SK-N-SH (cell line): Measurements from ENCODE around the gene KLF2.

ENCODE experiments used
- CTCF ChIP-seq: fragments of 200-600 bp; sonication (generic); IDR thresholded peaks from 2 replicates; pipeline ENCODE4 v1.6.1; 2017; ENCODE audit warnings: antibody characterized with exemption, mild to moderate bottlenecking, moderate library complexity
- EZH2phosphoT487 ChIP-seq: fragments of 200-600 bp; sonication (generic); IDR thresholded peaks from 2 replicates; pipeline ENCODE4 v1.6.1; 2017; ENCODE audit warnings: low read depth, mixed run types, mild to moderate bottlenecking, antibody characterized with exemption, moderate library complexity, borderline replicate concordance
- FOXJ3 ChIP-seq: sonication (generic); formaldehyde crosslinking; IDR thresholded peaks from 2 replicates; pipeline ENCODE4 v1.5.1; 2020; ENCODE audit warnings: mild to moderate bottlenecking, missing genetic modification reagents
- FOXM1 ChIP-seq: IDR thresholded peaks from 2 replicates; pipeline ENCODE4 v1.4.0; 2012; ENCODE audit warnings: low read depth, mild to moderate bottlenecking
- MXI1 ChIP-seq: IDR thresholded peaks from 2 replicates; pipeline ENCODE4 v1.6.1; 2012; ENCODE audit warnings: mild to moderate bottlenecking, low read depth, low read length, improper control_type of control experiment
- POLR2AphosphoS5 ChIP-seq: IDR thresholded peaks from 2 replicates; pipeline ENCODE4 v1.6.1; 2012; ENCODE audit warnings: low read depth, low read length
- RCOR1 ChIP-seq: fragments of 150-350 bp; IDR thresholded peaks from 2 replicates; pipeline ENCODE4 v1.6.1; 2017; ENCODE audit warnings: antibody characterized with exemption, low read length
- SIN3A ChIP-seq: IDR thresholded peaks from 2 replicates; pipeline ENCODE4 v1.6.1; 2012; ENCODE audit warnings: low read depth, mild to moderate bottlenecking, low read length, moderate library complexity, borderline replicate concordance
- SMC3 ChIP-seq: IDR thresholded peaks from 2 replicates; pipeline ENCODE4 v1.6.1; 2012; ENCODE audit warnings: low read depth, low read length, improper control_type of control experiment
- TEAD4 ChIP-seq: IDR thresholded peaks from 2 replicates; pipeline ENCODE4 v1.4.0; 2012; ENCODE audit warnings: mild to moderate bottlenecking, borderline replicate concordance; ENCODE audit not compliant: insufficient read depth
- YY1 ChIP-seq: IDR thresholded peaks from 2 replicates; pipeline ENCODE4 v1.4.0; 2012; ENCODE audit warnings: low read depth, mild to moderate bottlenecking
- TF ChIP-seq, protein P1 (sequence below): IDR thresholded peaks from 2 replicates; pipeline ENCODE4 v1.6.1; 2012; ENCODE audit warnings: mild to moderate bottlenecking, low read depth, low read length, moderate library complexity
- TF ChIP-seq, protein P2 (sequence below): IDR thresholded peaks from 2 replicates; pipeline ENCODE4 v1.4.0; 2012; ENCODE audit warnings: low read depth

DNA sequence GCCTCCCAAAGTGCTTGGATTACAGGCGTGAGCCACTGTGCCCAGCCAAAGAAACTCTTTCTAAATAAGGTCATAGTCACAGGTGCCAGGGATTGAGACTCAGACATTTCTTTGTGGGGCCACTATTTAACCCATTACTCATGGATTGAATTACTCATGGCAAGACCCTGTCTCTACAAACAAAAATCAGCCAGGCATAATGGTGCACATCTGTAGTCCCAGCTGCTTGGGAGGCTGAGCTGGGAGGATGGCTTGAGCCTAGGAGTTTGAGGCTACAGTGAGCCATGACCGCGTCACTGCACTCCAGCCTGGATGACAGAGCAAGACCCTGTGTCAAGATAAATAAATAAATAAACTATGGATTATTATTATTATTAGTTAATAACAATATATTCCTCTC lies 3.6 kb upstream of the KLF2 start:
- TF ChIP-seq FOXM1 (no peak), SIN3A (no peak), POLR2AphosphoS5 (no peak), EZH2phosphoT487 (no peak), CTCF (no peak), SMC3 (no peak), RCOR1 (no peak), YY1 (no peak), MXI1 (no peak), FOXJ3 (CRISPR knock-in tag) (no peak), TEAD4 (no peak)
- TF ChIP-seq, protein P1, sequence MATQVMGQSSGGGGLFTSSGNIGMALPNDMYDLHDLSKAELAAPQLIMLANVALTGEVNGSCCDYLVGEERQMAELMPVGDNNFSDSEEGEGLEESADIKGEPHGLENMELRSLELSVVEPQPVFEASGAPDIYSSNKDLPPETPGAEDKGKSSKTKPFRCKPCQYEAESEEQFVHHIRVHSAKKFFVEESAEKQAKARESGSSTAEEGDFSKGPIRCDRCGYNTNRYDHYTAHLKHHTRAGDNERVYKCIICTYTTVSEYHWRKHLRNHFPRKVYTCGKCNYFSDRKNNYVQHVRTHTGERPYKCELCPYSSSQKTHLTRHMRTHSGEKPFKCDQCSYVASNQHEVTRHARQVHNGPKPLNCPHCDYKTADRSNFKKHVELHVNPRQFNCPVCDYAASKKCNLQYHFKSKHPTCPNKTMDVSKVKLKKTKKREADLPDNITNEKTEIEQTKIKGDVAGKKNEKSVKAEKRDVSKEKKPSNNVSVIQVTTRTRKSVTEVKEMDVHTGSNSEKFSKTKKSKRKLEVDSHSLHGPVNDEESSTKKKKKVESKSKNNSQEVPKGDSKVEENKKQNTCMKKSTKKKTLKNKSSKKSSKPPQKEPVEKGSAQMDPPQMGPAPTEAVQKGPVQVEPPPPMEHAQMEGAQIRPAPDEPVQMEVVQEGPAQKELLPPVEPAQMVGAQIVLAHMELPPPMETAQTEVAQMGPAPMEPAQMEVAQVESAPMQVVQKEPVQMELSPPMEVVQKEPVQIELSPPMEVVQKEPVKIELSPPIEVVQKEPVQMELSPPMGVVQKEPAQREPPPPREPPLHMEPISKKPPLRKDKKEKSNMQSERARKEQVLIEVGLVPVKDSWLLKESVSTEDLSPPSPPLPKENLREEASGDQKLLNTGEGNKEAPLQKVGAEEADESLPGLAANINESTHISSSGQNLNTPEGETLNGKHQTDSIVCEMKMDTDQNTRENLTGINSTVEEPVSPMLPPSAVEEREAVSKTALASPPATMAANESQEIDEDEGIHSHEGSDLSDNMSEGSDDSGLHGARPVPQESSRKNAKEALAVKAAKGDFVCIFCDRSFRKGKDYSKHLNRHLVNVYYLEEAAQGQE, result no peak
- TF ChIP-seq, protein P2, sequence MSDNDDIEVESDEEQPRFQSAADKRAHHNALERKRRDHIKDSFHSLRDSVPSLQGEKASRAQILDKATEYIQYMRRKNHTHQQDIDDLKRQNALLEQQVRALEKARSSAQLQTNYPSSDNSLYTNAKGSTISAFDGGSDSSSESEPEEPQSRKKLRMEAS, result no peak
